ENCODE results near the gene OS9. TPM values are rescaled to one million over a fixed set of nuclear protein-coding genes. Genes with fewer than 3 reads are reported as not detected.
"Not testable (repeated sequence)": the region's sequence is repeated elsewhere in the genome, so short reads cannot be mapped to it uniquely, and the experiment has no call there.

The OS9 gene
- total RNA-seq, 6 donors from 2014 or later: 171 to 305 (median 278) TPM

DNA sequence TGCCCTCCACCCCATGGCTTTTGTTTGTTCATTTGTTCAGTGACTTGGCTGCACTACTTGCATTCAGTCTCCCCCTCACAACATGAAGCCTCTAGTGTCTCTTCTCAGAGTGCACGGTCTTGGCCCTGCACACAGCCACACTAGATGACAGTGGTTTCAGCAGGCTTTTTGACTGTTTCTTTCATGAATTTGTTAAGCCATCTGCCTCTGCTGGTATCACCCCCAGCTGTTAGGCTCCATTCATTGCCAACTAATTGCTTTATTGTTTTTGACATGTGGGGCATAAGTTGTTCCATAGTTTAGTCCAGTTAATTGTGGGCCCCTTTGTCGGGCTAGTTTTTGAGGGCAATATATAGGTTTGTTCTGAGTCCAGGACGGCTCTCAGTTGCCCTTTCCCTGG lies 18.8 kb downstream of the OS9 start:
- WGBS, 2 donors: 96 to 100% methylated on average over 3 of the region's 3 CpGs
- Histone ChIP-seq H3K4me1 (no peaks in the 10 kb centered on the region), H3K4me3 (no peak overlapping the region), H3K27me3 (no peaks in the 10 kb centered on the region), H3K27ac (no peak overlapping the region), H3K36me3 (peaks cover 13 to 76% (median 28%) of the 10 kb centered on the region in 4 donors), H3K9me3 (no peaks in the 10 kb centered on the region)
- ATAC-seq (ENCODE audit: low FRiP score in 2 of 2): no peak
- no peak for DNase-seq
- TF ChIP-seq POLR2A (IDR thresholded peaks at IDR 0.05): no peak
- no peak for TF ChIP-seq POLR2AphosphoS5 (IDR thresholded peaks at IDR 0.05)
- TF ChIP-seq EP300 (IDR thresholded peaks at IDR 0.05): no peak
- no peak for TF ChIP-seq CTCF (IDR thresholded peaks at IDR 0.05)

DNA sequence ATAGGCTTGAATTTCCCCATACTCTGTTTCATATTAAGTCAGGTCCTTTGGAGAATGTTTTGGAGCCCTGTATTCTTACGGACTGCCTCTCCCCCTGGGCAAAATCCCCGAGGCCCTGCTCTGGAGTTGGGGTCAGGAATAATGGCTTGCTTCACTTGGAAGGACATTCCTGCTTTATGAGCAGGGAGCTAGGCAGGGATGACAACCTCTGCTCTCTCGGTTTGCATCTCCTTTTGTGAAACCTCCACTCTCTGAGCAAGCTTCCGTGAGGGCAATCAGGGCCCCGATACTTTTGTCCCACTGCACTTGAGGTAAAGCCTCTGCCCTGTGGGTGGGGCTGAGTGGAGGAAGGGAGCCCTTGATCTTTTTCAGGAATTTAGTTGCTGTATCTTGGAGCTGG lies 19.3 kb downstream of the OS9 start:
- H3K27ac ChIP-seq: no peak overlapping the region
- H3K9me3 ChIP-seq: no peaks in the 10 kb centered on the region
- TF ChIP-seq POLR2AphosphoS5 (IDR thresholded peaks at IDR 0.05) (no peak), EP300 (IDR thresholded peaks at IDR 0.05) (no peak), CTCF (IDR thresholded peaks at IDR 0.05) (no peak), POLR2A (IDR thresholded peaks at IDR 0.05) (no peak)
- H3K4me1 ChIP-seq: no peaks in the 10 kb centered on the region
- ATAC-seq (ENCODE audit: low FRiP score in 2 of 2) (no peak), DNase-seq (no peak)
- no peaks in the 10 kb centered on the region for H3K27me3 ChIP-seq
- peaks cover 18 to 76% (median 32%) of the 10 kb centered on the region in 4 donors for H3K36me3 ChIP-seq
- H3K4me3 ChIP-seq: no peak overlapping the region
- 96 to 100% methylated on average over 4 to 5 of the region's 5 CpGs for WGBS, 2 donors

DNA sequence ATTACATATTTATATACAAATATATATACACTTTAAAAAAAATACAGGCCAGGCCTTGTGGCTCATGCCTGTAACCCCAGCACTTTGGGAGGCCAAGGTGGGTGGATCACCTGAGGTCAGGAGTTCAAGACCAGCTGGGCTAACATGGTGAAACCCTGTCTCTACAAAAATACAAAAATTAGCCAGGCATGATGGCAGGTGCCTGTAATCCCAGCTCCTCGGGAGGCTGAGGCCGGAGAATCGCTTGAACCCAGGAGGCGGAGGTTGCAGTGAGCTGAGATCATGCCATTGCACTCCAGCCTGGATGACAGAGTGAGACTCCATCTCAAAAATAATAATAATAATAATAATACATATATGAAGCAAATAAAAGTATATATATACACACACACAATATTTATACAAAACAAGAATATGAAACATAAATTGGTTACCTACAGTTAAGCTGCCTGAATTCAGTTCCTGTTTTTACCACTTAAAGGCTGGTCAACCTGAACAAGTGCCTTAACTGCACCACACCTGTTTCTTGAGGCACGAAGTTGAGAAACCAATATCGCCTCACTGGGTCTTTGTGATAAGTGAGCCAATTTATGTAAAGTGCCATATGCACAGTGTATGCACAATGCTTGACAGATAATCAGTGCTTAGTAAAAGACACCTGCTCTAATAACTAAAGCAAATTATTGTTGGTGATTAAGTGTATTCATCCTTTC lies 21.3 kb downstream of the OS9 start:
- H3K9me3 ChIP-seq; H3K4me1 ChIP-seq; H3K4me3 ChIP-seq; DNase-seq; H3K27ac ChIP-seq; ATAC-seq (ENCODE audit: low FRiP score in 2 of 2); H3K27me3 ChIP-seq: not testable (repeated sequence)
- peaks cover 33 to 91% (median 50%) of the 10 kb centered on the region in 4 donors for H3K36me3 ChIP-seq
- WGBS, 2 donors: 92 to 97% methylated on average over 6 of the region's 6 CpGs

- TF ChIP-seq CTCF (IDR thresholded peaks at IDR 0.05) (no peak), EP300 (IDR thresholded peaks at IDR 0.05) (no peak), POLR2A (IDR thresholded peaks at IDR 0.05) (no peak), POLR2AphosphoS5 (IDR thresholded peaks at IDR 0.05) (no peak)
- Histone ChIP-seq H3K4me3 (no peak overlapping the region), H3K9me3 (no peaks in the 10 kb centered on the region), H3K36me3 (peaks cover 33 to 93% (median 56%) of the 10 kb centered on the region in 4 donors), H3K27me3 (no peaks in the 10 kb centered on the region), H3K4me1 (no peaks in the 10 kb centered on the region), H3K27ac (no peak overlapping the region)
- DNase-seq (no peak), ATAC-seq (ENCODE audit: low FRiP score in 2 of 2) (no peak)
- WGBS, 2 donors: 97% methylated on average over 12 of the region's 12 CpGs
Measured at GRCh38 chr12:57715786-57716185, 21.9 kb downstream of the OS9 start.

- Histone ChIP-seq H3K36me3 (peaks cover 33 to 98% (median 61%) of the 10 kb centered on the region in 4 donors), H3K9me3 (no peaks in the 10 kb centered on the region), H3K27ac (no peak overlapping the region), H3K4me1 (no peaks in the 10 kb centered on the region), H3K4me3 (no peak overlapping the region), H3K27me3 (no peaks in the 10 kb centered on the region)
- DNase-seq (no peak), ATAC-seq (ENCODE audit: low FRiP score in 2 of 2) (no peak)
- TF ChIP-seq CTCF (IDR thresholded peaks at IDR 0.05): no peak
- TF ChIP-seq POLR2A (IDR thresholded peaks at IDR 0.05): no peak
- no peak for TF ChIP-seq EP300 (IDR thresholded peaks at IDR 0.05)
- TF ChIP-seq POLR2AphosphoS5 (IDR thresholded peaks at IDR 0.05): no peak
- 96 to 100% methylated on average over 1 to 4 of the region's 4 CpGs for WGBS, 2 donors
Measured at GRCh38 chr12:57716305-57716704, 22.4 kb downstream of the OS9 start.
